WTC11 (cell line): ENCODE results near the gene FGD5. TPM values are rescaled to one million over a fixed set of nuclear protein-coding genes. Genes with fewer than 3 reads are reported as not detected.

Experiments
- ATAC-seq: fragments of 200-7000 bp; cut with Tn5 transposase; 2 replicates; pipeline ENCODE4 v1.10.0; 2021; ENCODE audit warnings: mild to moderate bottlenecking, moderate library complexity
- CTCF ChIA-PET: fragments of 300-600 bp; sonication (Branson Sonifier 250); formaldehyde crosslinking; loops from one replicate; lab custom pipeline; 2021; ENCODE audit warnings: antibody characterized with exemption; lab: Charles Lee
- POLR2A ChIA-PET: fragments of 350-600 bp; sonication (Branson Sonifier 250); formaldehyde crosslinking; loops from one replicate; lab custom pipeline; 2021; ENCODE audit warnings: antibody characterized with exemption; lab: Charles Lee
- DNase-seq: peaks from one replicate; pipeline ENCODE4 v3.0.0; 2021; ENCODE audit warnings: low spot score
- H3K27ac Mint-ChIP-seq: 2 replicates; pipeline ENCODE4 v1.8.0; 2021; ENCODE audit warnings: mixed read lengths
- H3K27me3 Mint-ChIP-seq: 2 replicates; pipeline ENCODE4 v1.8.0; 2021; ENCODE audit warnings: low read depth, mild to moderate bottlenecking, moderate library complexity, mixed read lengths
- H3K36me3 Mint-ChIP-seq: 2 replicates; pipeline ENCODE4 v1.8.0; 2021; ENCODE audit warnings: mixed read lengths
- H3K4me1 Mint-ChIP-seq: 2 replicates; pipeline ENCODE4 v1.8.0; 2022; ENCODE audit warnings: mixed read lengths
- H3K4me3 Mint-ChIP-seq: 2 replicates; pipeline ENCODE4 v1.8.0; 2021; ENCODE audit warnings: mild to moderate bottlenecking, moderate library complexity, mixed read lengths
- H3K9me3 Mint-ChIP-seq: 2 replicates; pipeline ENCODE4 v1.8.0; 2021; ENCODE audit warnings: mixed read lengths
- ATF3 ChIP-seq: sonication (generic); formaldehyde crosslinking; conservative IDR thresholded peaks from 2 replicates; pipeline ENCODE4 v1.8.1; 2022; ENCODE audit warnings: mild to moderate bottlenecking, missing genetic modification reagents
- CTCF ChIP-seq: fragments of 200-600 bp; IDR thresholded peaks from 2 replicates; pipeline ENCODE4 v1.8.0; 2022; ENCODE audit warnings: antibody characterized with exemption
- E2F5 ChIP-seq: sonication (generic); formaldehyde crosslinking; IDR thresholded peaks from 2 replicates; pipeline ENCODE4 v1.8.1; 2022; ENCODE audit warnings: mild to moderate bottlenecking, moderate library complexity, missing genetic modification reagents
- ESRRA ChIP-seq: sonication (generic); formaldehyde crosslinking; IDR thresholded peaks from 2 replicates; pipeline ENCODE4 v1.8.1; 2022; ENCODE audit warnings: mild to moderate bottlenecking, missing genetic modification reagents, borderline replicate concordance
- ETV6 ChIP-seq: sonication (generic); formaldehyde crosslinking; IDR thresholded peaks from 2 replicates; pipeline ENCODE4 v1.8.1; 2022; ENCODE audit warnings: mild to moderate bottlenecking, missing genetic modification reagents
- IRF1 ChIP-seq: sonication (generic); formaldehyde crosslinking; IDR thresholded peaks from 2 replicates; pipeline ENCODE4 v1.8.0; 2023; ENCODE audit warnings: missing genetic modification reagents
- JAZF1 ChIP-seq: fragments of 250-450 bp; sonication (Bioruptor Pico); IDR thresholded peaks from 2 replicates; pipeline ENCODE4 v1.9.0; 2021; ENCODE audit warnings: moderate library complexity, mild to moderate bottlenecking, inconsistent platforms
- NFYB ChIP-seq: sonication (generic); formaldehyde crosslinking; conservative IDR thresholded peaks from 2 replicates; pipeline ENCODE4 v1.8.0; 2022; ENCODE audit warnings: low read depth, missing genetic modification reagents
- PRDM15 ChIP-seq: sonication (generic); formaldehyde crosslinking; IDR thresholded peaks from 2 replicates; pipeline ENCODE4 v1.8.0; 2022; ENCODE audit warnings: missing genetic modification reagents
- SMAD3 ChIP-seq: sonication (generic); formaldehyde crosslinking; IDR thresholded peaks from 2 replicates; pipeline ENCODE4 v1.8.0; 2022; ENCODE audit warnings: missing genetic modification reagents, mild to moderate bottlenecking, borderline replicate concordance
- STAT6 ChIP-seq: sonication (generic); formaldehyde crosslinking; conservative IDR thresholded peaks from 2 replicates; pipeline ENCODE4 v1.8.1; 2023; ENCODE audit warnings: mild to moderate bottlenecking, low read depth, missing genetic modification reagents, moderate library complexity
- ZNF425 ChIP-seq: fragments of 250-450 bp; sonication (Bioruptor Pico); conservative IDR thresholded peaks from 2 replicates; pipeline ENCODE4 v1.9.0; 2021; ENCODE audit warnings: mild to moderate bottlenecking
- ZNF512 ChIP-seq: sonication (generic); formaldehyde crosslinking; IDR thresholded peaks from 2 replicates; pipeline ENCODE4 v1.8.1; 2022; ENCODE audit warnings: missing genetic modification reagents, borderline replicate concordance
- total RNA-seq: library from RNA; stranded (reverse); gene quantifications from 3 replicates; pipeline ENCODE4 v1.2.3, GENCODE V29; 2021

Gene FGD5
- total RNA-seq, 1 experiment from 2014 or later: 18.3 TPM

- TF ChIP-seq JAZF1 (CRISPR knock-in tag) (no peak), NFYB (CRISPR knock-in tag) (no peak), ZNF512 (CRISPR knock-in tag) (no peak), ZNF425 (no peak), CTCF (no peak), STAT6 (no peak)
- TF ChIP-seq, all 79 proteins: peak for 0
These were observed 104.1 kb downstream of the FGD5 start (continued) for GRCh38 chr3:14922863-14923262.

GRCh38 chr3:14923476-14923875 is 104.7 kb downstream of the FGD5 start:
- Mint-ChIP-seq H3K36me3 (no peaks in the 10 kb centered on the region), H3K9me3 (no peaks in the 10 kb centered on the region), H3K27me3 (no peaks in the 10 kb centered on the region), H3K27ac (no peak overlapping the region), H3K4me3 (no peak overlapping the region), H3K4me1 (peaks cover 6% of the 10 kb centered on the region)
- POLR2A ChIA-PET: no interaction called here
- ATAC-seq (no peak), DNase-seq (no peak)
- TF ChIP-seq E2F5 (CRISPR knock-in tag) (no peak), IRF1 (CRISPR knock-in tag) (no peak), PRDM15 (no peak), ESRRA (CRISPR knock-in tag) (no peak), SMAD3 (CRISPR knock-in tag) (no peak), ETV6 (CRISPR knock-in tag) (no peak), ATF3 (no peak)
- TF ChIP-seq, all 79 proteins: peak for 0
- CTCF ChIA-PET: interaction anchor here (0.7 to 3.9 kb wide), 8 partner anchors 10 to 250 kb away, joined by 3 to 19 read pairs (median 8); no protein-coding TSS in a partner anchor
